Measurements from ENCODE around the gene CCDC120.

CCDC120 gene

GRCh38 chrX:49063715-49064114 is 4.9 kb downstream of the CCDC120 start:
- no peak for DNase-seq

GRCh38 chrX:49064303-49064702 is 5.5 kb downstream of the CCDC120 start:
- no peak for DNase-seq

GRCh38 chrX:49064735-49065134 is 5.9 kb downstream of the CCDC120 start:
- no peak for DNase-seq

- no peak for DNase-seq
These were observed 7.5 kb downstream of the CCDC120 start for GRCh38 chrX:49066278-49066677.

DNA sequence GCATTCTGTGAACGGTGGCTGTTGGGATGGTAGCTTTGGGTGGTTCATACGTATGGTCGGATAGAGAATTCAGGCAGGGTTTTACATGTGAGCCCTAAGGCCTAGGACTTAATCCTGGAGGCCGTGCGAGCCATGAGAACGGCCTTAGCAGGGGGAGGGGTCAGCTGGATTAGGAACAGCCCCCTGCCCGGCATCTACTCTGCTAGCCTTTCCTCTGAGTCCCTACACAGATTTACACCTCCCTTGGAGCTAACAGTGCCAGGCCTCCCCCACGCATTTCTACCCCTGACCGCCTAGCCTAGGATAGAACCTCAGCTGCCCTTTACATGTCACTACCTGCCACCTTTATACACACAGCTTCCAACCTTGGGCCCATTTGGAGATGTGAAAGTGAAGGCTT is 7.9 kb downstream of the CCDC120 start:
- no peak for DNase-seq

- no peak for DNase-seq
These were observed 8.7 kb downstream of the CCDC120 start for GRCh38 chrX:49067285-49068120.

GRCh38 chrX:49069038-49069437 is 10.2 kb downstream of the CCDC120 start:
- no peak for DNase-seq

DNA sequence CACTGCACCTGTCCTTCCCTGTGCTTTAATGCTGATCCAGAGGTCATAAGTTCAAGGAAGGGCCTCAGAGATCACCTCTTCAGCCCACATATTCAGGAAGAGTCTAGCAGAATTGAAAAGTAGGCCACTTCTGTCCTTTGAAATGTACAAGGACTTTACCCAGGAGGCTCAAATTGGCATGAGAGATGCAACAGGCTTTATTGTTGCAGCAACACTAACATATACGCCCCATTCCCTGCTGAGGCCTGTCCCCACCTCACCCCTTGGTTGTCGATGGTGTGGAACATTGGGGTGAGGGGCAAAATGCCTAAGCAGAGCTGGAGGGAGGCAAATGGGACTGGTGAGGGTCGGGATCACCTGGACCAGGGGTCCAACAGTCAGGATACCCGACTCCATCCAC is 12.2 kb downstream of the CCDC120 start:
- no peak for DNase-seq

GRCh38 chrX:49071877-49072711 is 13.3 kb downstream of the CCDC120 start:
- DNase-seq, result no peak

DNA sequence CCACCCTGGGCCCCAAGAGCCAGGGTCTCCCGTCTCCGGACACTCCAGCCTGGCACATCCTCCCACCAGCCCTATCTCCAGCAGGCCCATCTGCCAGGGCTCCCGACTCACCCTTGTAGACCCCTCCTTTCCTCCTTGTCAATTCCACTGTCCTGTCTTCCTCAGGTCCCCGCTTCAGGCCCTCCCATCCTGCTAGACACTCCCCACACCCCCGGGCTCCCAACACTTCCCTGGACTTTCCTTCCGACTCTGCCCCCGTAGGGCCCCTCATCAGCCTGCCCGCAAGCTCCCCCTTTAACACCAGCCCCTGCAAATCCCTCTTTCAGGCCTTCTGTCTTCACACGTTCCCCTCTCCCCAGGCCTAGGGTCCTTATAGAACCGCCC is 13.9 kb downstream of the CCDC120 start:
- DNase-seq, result no peak

DNA sequence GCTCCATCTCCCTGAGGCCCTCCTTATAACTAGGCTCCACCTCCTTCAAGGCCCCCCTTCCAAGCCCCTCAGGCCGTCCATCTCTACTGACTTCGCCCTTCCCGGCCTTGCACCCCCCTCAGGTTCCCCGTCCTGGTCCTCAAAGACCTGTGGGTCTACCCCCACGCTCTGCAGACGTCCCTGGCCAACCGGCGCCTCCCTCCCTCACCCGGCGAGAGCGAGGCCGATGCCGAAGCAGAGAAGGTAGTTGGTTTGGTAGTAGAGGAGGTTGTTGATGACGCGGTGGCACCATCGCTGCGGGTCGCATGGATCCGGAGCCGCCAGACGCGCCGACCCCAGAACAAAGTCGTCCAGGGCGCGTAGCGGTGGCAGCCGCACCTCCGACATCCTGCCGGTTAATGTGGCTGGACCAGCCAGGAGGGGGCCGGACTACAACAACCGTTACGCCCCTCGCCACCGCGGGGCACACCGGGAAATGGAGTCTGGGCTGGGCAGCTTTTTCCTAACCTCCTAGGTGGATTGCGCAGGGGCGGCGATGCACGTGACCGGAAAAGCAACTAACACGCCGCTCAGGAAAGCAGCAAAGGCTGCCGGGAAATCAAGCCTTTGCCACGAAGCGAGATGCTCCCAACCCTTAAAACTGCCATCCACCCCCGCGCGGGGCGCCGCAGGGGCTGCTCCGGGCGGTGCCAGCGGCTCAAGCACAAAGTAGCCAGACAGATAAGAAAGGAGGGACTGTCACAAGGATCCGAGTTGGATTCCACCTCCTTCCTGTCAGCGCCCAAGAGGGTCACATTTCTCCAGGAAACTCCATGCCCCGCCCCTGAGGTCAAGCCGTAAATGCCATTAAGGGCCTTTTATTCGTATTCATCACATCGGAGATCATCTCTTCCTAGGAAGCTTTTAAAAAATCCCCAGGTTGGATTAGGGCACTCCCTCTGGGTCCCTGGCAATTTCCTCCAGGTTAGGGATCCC is 15.1 kb downstream of the CCDC120 start, which contains the start of gene PRAF2:
Gene PRAF2, minus strand, starts transcription at position 402 of the 975 bp plus-strand sequence. Its CDS starts 15 bp downstream, at position 387.
- DNase-seq, result peak; percentile 25

GRCh38 chrX:49075347-49075746 is 16.5 kb downstream of the CCDC120 start:
- DNase-seq, result no peak

DNA sequence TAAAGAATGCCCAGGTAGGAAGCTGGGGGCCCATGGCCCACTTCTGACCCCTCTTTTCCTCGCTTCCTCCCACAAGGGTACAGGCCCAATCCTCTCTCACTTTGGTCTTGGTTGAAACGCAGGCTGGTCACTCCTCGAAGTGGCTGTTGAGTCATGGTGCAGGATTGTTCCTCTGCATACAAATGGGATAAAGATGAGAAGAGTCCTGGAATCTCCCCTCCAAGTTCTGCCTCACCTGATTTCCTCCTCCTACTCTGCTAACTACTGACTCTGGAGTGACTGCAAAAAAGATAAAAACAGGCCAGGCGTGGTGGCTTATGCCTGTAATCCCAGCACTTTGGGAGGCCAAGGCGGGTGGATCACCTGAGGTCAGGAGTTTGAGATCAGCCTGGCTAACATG is 19.1 kb downstream of the CCDC120 start:
- no peak for DNase-seq

- DNase-seq, result peak; percentile 3
These were observed 21.0 kb downstream of the CCDC120 start, which contains the start of gene WDR45 for GRCh38 chrX:49079489-49080428. TSS of gene WDR45 (minus strand) at chrX:49079887. CDS start at chrX:49078095, 1,792 bp downstream.

GRCh38 chrX:49082271-49082871 is 23.6 kb downstream of the CCDC120 start:
- no peak for DNase-seq

DNA sequence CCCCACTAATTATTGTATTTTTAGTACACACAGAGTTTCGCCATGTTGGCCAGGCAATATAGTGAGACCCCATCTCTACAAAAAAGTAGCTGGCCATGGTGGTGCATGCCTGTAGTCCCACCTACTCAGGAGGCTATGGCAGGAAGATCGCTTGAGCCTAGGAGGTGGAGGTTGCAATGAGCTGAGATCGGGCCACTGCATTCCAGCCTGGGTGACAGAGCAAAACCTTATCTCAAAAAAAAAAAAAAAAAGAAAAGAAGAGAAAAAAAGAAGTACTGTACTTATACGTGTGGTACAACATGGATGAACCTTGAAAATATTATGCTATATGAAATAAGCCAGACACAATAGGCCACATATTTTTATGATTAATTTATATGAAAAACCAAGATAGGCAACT is 30.8 kb downstream of the CCDC120 start:
- DNase-seq, result no peak

DNA sequence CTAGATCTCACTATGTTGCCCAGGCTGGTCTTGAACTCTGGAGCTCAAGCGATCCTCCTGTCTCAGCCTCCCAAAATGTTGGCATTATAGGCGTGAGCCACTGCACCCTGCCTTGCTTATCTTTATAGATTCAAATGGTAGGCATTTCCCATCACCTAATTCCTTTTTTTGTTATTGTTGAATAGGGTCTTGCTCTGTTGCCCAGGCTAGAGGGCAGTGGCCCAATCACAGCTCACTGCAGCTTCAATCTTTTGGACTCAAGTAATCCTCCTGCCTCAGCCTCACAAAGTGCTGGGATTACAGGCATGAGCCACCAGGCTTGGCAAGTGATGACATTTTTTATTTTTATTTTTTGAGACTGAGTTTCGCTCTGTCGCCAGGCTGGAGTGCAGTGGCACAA is 37.6 kb downstream of the CCDC120 start:
- no peak for DNase-seq

GRCh38 chrX:49100704-49101628 is 42.2 kb downstream of the CCDC120 start:
- peak; percentile 2 for DNase-seq

DNA sequence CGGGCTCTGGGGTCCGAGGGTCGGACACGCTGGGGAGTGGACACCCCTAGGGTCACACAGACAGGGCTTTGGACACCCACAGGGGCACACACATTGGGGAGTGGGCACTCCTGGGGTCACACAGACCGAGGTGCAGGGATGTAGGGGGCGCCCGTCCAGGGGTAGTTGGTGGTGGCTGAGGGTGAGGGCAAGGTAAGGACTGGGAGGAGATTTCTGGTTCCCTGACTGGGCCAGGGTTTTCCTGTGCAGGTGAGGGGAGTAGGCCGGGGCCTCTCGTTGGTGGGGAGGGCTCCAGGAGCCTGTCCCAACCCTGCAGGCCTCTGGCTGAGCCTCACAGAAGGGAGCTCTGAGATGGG is 42.8 kb downstream of the CCDC120 start:
- no peak for DNase-seq

DNA sequence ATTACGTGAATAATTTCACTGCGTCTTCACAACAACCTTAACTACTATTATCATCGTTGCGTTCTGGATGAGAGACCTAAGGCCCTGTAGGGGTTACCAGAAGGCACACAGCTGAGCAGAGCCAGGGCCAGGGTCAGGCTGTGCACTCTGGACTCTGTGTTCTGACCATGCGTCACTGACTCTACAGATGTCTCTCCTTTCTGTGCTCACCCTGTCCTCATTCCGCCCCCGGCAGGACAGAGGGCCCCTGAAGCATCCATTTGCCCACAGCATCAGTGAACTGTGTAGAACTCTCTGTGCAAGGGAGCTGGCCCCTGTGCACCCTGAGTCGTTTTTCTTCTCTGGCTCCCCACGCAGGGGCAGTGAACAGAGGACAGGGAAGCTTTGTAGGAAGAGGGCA is 43.4 kb downstream of the CCDC120 start:
- peak; percentile 3 for DNase-seq
